ENCODE data around the gene CLIC3.

The CLIC3 gene

GRCh38 chr9:136949239-136949816 lies 47.0 kb downstream of the CLIC3 start:
- DNase-seq, result no peak

- DNase-seq, result no peak
Observed at GRCh38 chr9:136947955-136948510, 48.3 kb downstream of the CLIC3 start.

DNA sequence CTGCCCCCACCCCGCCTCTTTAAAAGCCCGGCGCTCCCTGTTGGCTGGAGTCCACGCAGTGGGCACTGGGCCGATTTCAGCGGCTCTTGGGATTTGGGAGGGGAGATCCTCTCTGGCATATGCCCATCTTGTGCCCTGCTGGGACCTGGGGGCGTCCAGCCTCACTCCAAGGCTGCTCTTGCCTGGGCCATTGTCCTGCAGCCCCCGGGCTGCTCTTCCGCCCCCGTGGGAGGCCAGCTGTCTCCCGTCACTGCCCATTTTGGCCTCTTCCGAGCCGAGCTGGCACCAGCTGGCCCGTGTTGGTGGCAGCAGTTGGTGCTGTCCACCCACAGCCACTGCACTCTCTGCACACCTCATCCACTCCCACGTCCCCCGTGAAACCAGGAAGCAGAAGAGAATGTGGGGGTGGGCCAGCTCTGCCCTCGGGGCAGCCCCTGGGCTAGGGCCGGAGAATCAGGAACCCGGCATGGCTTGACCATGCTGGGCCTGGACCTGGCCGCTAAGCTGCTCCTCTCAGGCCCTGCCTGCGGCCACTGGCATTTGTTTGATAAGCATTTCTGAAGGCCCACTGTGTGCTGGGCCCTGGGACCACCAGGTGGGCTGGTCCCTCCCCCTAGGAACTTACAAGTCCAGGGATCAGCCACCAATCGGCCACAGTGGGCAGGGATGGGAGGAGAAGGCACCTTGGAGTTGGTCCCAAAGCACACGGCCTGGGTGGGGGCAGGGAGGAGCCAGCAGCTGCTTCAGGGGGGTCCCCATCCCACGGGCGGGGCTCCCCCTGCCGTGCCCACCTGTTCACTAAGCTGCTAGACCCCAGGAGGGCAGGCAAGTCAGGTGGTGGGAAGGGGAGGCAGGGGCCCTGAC lies 49.1 kb downstream of the CLIC3 start:
- DNase-seq, result no peak

GRCh38 chr9:136946228-136947027 lies 49.9 kb downstream of the CLIC3 start:
- DNase-seq, result no peak

- DNase-seq, result no peak
Observed at GRCh38 chr9:136945333-136946227, 50.8 kb downstream of the CLIC3 start.

Measured in activated effector memory CD4-positive, alpha-beta T cell treated with Interleukin-2 at 50 U/mL for 16 hours (primary cell).